ENCODE measurements around the gene ERMP1.
A peak's percentile ranks its signal among the peaks of the same experiment; 100 is the strongest.
"Not testable (repeated sequence)": the region's sequence is repeated elsewhere in the genome, so short reads cannot be mapped to it uniquely, and the experiment has no call there.

ERMP1 gene

GRCh38 chr9:5835808-5836207 lies 2.9 kb upstream of the ERMP1 start:
- in situ Hi-C loops (cut with HindIII; ENCODE audit: low pct_ligation_motif_present, low pct_unique_long_range_greater_than_20kb, low sequenced_read_pairs) = no loop called here
- no peak for DNase-seq

- in situ Hi-C loops (cut with HindIII; ENCODE audit: low pct_ligation_motif_present, low pct_unique_long_range_greater_than_20kb, low sequenced_read_pairs) = no loop called here
- no peak for DNase-seq
These were observed 1.3 kb upstream of the ERMP1 start for GRCh38 chr9:5834214-5834613.

GRCh38 chr9:5832071-5832537 lies 813 bp downstream of the ERMP1 start:
- no peak for DNase-seq
- in situ Hi-C loops (cut with HindIII; ENCODE audit: low pct_ligation_motif_present, low pct_unique_long_range_greater_than_20kb, low sequenced_read_pairs) = no loop called here

GRCh38 chr9:5825895-5826622 lies 6.9 kb downstream of the ERMP1 start:
- in situ Hi-C loops (cut with HindIII; ENCODE audit: low pct_ligation_motif_present, low pct_unique_long_range_greater_than_20kb, low sequenced_read_pairs) = no loop called here
- DNase-seq = no peak

GRCh38 chr9:5825223-5825622 lies 7.7 kb downstream of the ERMP1 start:
- in situ Hi-C loops (cut with HindIII; ENCODE audit: low pct_ligation_motif_present, low pct_unique_long_range_greater_than_20kb, low sequenced_read_pairs) = no loop called here
- no peak for DNase-seq

- in situ Hi-C loops (cut with HindIII; ENCODE audit: low pct_ligation_motif_present, low pct_unique_long_range_greater_than_20kb, low sequenced_read_pairs) = no loop called here
- no peak for DNase-seq
These were observed 12.5 kb downstream of the ERMP1 start for GRCh38 chr9:5820425-5820824.

- DNase-seq = no peak
- in situ Hi-C loops (cut with HindIII; ENCODE audit: low pct_ligation_motif_present, low pct_unique_long_range_greater_than_20kb, low sequenced_read_pairs) = no loop called here
These were observed 13.7 kb downstream of the ERMP1 start for GRCh38 chr9:5819174-5819573.

- no peak for DNase-seq
- in situ Hi-C loops (cut with HindIII; ENCODE audit: low pct_ligation_motif_present, low pct_unique_long_range_greater_than_20kb, low sequenced_read_pairs) = no loop called here
These were observed 14.3 kb downstream of the ERMP1 start for GRCh38 chr9:5818424-5819142.

- in situ Hi-C loops (cut with HindIII; ENCODE audit: low pct_ligation_motif_present, low pct_unique_long_range_greater_than_20kb, low sequenced_read_pairs) = no loop called here
- peak; percentile 58 for DNase-seq
These were observed 15.1 kb downstream of the ERMP1 start for GRCh38 chr9:5817862-5818261.

GRCh38 chr9:5815461-5815860 lies 17.5 kb downstream of the ERMP1 start:
- in situ Hi-C loops (cut with HindIII; ENCODE audit: low pct_ligation_motif_present, low pct_unique_long_range_greater_than_20kb, low sequenced_read_pairs) = no loop called here
- no peak for DNase-seq

GRCh38 chr9:5813824-5814223 lies 19.1 kb downstream of the ERMP1 start:
- DNase-seq = peak; percentile 18
- in situ Hi-C loops (cut with HindIII; ENCODE audit: low pct_ligation_motif_present, low pct_unique_long_range_greater_than_20kb, low sequenced_read_pairs) = no loop called here

- in situ Hi-C loops (cut with HindIII; ENCODE audit: low pct_ligation_motif_present, low pct_unique_long_range_greater_than_20kb, low sequenced_read_pairs) = no loop called here
- DNase-seq = no peak
These were observed 21.2 kb downstream of the ERMP1 start for GRCh38 chr9:5811751-5812150.

GRCh38 chr9:5805478-5805877 lies 27.4 kb downstream of the ERMP1 start:
- in situ Hi-C loops (cut with HindIII; ENCODE audit: low pct_ligation_motif_present, low pct_unique_long_range_greater_than_20kb, low sequenced_read_pairs) = no loop called here
- no peak for DNase-seq

GRCh38 chr9:5801739-5802113 lies 31.2 kb downstream of the ERMP1 start:
- peak; percentile 51 for DNase-seq
- in situ Hi-C loops (cut with HindIII; ENCODE audit: low pct_ligation_motif_present, low pct_unique_long_range_greater_than_20kb, low sequenced_read_pairs) = no loop called here

- peak; percentile 13 for DNase-seq
- in situ Hi-C loops (cut with HindIII; ENCODE audit: low pct_ligation_motif_present, low pct_unique_long_range_greater_than_20kb, low sequenced_read_pairs) = no loop called here
These were observed 31.8 kb downstream of the ERMP1 start for GRCh38 chr9:5800969-5801738.

- DNase-seq; in situ Hi-C loops (cut with HindIII; ENCODE audit: low pct_ligation_motif_present, low pct_unique_long_range_greater_than_20kb, low sequenced_read_pairs): not testable (repeated sequence)
These were observed 32.5 kb downstream of the ERMP1 start for GRCh38 chr9:5800378-5800777.

- peak; percentile 45 for DNase-seq
- in situ Hi-C loops (cut with HindIII; ENCODE audit: low pct_ligation_motif_present, low pct_unique_long_range_greater_than_20kb, low sequenced_read_pairs) = no loop called here
These were observed 33.6 kb downstream of the ERMP1 start for GRCh38 chr9:5799314-5799713.

GRCh38 chr9:5798581-5798980 lies 34.3 kb downstream of the ERMP1 start:
- in situ Hi-C loops (cut with HindIII; ENCODE audit: low pct_ligation_motif_present, low pct_unique_long_range_greater_than_20kb, low sequenced_read_pairs) = no loop called here
- no peak for DNase-seq

- DNase-seq = no peak
- in situ Hi-C loops (cut with HindIII; ENCODE audit: low pct_ligation_motif_present, low pct_unique_long_range_greater_than_20kb, low sequenced_read_pairs) = no loop called here
These were observed 36.6 kb downstream of the ERMP1 start for GRCh38 chr9:5796298-5796697.

All from ACHN (cell line).